ENCODE data around the gene GTF2H4. TPM values are rescaled to one million over a fixed set of nuclear protein-coding genes. Genes with fewer than 3 reads are reported as not detected.
A peak's percentile ranks its signal among the peaks of the same experiment; 100 is the strongest.

GTF2H4 gene
- polyA plus RNA-seq, 4 donors: 21.5 to 22.3 (median 22.1) TPM

DNA sequence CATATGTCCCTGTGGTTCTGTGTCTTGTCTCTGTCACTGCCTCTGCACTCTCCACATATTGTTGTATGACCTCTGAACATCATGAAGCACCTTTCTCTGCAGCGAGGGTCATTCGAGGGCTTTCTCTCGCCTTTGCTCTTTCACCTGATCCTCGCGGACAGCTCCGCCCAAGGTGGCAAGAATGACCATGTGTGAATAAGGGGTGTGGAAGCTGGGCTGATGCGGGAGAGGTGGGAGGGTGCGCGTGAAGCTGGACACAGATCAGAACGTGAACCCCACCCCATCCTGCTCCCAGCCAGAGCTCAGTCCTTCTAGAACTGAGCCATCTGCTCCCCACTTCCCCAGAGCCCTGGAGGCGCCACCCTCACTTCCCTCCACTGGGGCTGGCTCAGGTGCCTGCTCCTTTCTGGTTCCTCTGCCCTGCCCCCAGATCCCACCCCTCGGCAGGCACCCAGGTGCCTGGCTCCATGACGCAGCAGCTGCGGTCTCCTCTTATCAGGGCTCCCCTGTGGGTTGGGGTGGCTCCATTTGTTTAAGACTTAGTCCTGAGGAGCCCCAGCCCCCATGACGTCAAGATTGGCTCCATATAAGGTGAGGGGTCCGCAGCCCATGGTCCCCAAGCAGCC, 32.5 kb downstream of the GTF2H4 start, which contains the start of gene MUCL3:
TSS of gene MUCL3 (plus strand) at position 613 of the 626 bp plus-strand sequence. CDS start 27 bp downstream, outside the sequence.
- H3K27me3 ChIP-seq (ENCODE audit: control insufficient read depth in 3 of 3, insufficient read depth in 3 of 3, low read length in 3 of 3): peaks cover 0 to 5% (median 2%) of the 10 kb centered on the region in 3 donors
- H3K36me3 ChIP-seq (ENCODE audit: control insufficient read depth in 3 of 3, insufficient read depth in 2 of 3, low read depth in 1 of 3, low read length in 3 of 3): no peaks in the 10 kb centered on the region
- 15 to 57% (median 32%) methylated on average over 16 of the region's 16 CpGs for WGBS, 3 donors
- peak within 1 kb of the TSS in 1 of 3 donors; percentile 44 for H3K27ac ChIP-seq (ENCODE audit: low read depth in 1 of 3, low read length in 2 of 3)
- FAIRE-seq: no peak
- no peak within 1 kb of the TSS for H3K4me3 ChIP-seq (ENCODE audit: low read depth in 1 of 3, low read length in 3 of 3)
- H3K4me1 ChIP-seq (ENCODE audit: control insufficient read depth in 3 of 3, insufficient read depth in 2 of 3, low read depth in 1 of 3, low read length in 2 of 3): peaks cover 0 to 17% (median 6%) of the 10 kb centered on the region in 3 donors
- peak; percentile 22 to 74 for DNase-seq
- H3K9me3 ChIP-seq (ENCODE audit: control insufficient read depth in 2 of 2, insufficient read depth in 1 of 2, low read depth in 1 of 2, low read length in 1 of 2): no peaks in the 10 kb centered on the region

DNA sequence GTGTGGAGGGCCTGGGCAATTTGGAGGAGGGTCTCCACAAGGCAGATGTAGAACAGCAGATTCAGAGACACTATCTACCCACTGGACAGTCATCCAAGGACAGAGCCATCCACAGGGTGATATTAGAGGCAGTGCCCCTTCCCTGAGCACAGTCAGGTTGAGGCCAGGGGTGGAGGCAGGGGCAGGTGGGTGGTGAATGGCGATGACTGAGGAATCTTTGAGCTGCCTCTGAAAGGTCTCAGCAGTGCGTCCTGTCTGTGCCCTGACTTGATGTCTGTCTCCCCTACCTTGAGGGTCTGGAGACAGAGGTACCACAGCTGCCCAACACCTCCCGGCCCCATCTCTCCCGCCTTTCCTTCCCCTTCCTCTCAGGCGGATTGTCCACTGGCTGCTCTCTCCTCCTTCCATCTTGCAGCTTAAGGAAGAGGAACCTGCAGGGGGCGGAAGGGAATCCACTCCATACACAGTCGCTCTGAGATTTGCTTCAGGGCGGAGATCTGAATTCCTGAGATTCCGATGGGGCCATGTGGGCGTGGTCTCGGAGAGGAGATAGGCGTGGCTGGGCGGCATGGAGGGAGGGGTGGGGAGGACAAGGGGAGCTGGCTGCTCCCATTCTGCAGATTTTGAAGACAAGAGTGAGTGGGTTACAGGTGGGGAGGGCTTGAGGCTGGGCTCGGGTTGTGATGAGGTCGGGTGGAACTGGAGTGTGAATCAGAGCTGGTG, 34.5 kb downstream of the GTF2H4 start:
- DNase-seq: peak; percentile 86 to 88
- 7 to 15% (median 13%) methylated on average over 15 of the region's 15 CpGs for WGBS, 3 donors

DNA sequence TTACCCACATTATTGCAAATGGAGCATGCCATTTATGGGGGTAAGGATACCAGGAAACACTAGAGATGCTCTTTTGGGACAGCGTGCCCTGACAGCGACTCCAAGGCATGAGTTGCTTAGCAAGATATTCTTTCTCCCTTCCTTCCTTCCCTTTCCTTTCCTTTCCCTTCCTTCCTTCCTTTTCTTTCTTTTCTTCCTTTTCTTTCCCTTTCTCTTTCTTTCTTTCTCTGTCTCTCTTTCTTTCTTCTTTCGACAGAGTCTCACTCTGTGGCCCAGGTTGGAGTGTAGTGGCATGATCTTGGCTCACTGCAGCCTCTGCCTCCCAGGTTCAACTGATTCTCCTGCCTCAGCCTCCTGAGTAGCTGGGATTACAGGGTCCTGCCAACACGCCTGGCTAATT, 36.0 kb downstream of the GTF2H4 start:
- 87 to 93% (median 88%) methylated on average over 4 of the region's 4 CpGs for WGBS, 3 donors
- FAIRE-seq (no peak), DNase-seq (no peak)
- H3K9me3 ChIP-seq (ENCODE audit: control insufficient read depth in 2 of 2, insufficient read depth in 1 of 2, low read depth in 1 of 2, low read length in 1 of 2): no peaks in the 10 kb centered on the region
- no peak overlapping the region for H3K27ac ChIP-seq (ENCODE audit: low read depth in 1 of 3, low read length in 2 of 3)
- peaks cover 0 to 9% (median 5%) of the 10 kb centered on the region in 3 donors for H3K27me3 ChIP-seq (ENCODE audit: control insufficient read depth in 3 of 3, insufficient read depth in 3 of 3, low read length in 3 of 3)
- H3K36me3 ChIP-seq (ENCODE audit: control insufficient read depth in 3 of 3, insufficient read depth in 2 of 3, low read depth in 1 of 3, low read length in 3 of 3): no peaks in the 10 kb centered on the region
- no peak overlapping the region for H3K4me3 ChIP-seq (ENCODE audit: low read depth in 1 of 3, low read length in 3 of 3)
- peaks cover 0 to 23% (median 6%) of the 10 kb centered on the region in 3 donors for H3K4me1 ChIP-seq (ENCODE audit: control insufficient read depth in 3 of 3, insufficient read depth in 2 of 3, low read depth in 1 of 3, low read length in 2 of 3)

More for the DNA sequence above, 34.5 kb downstream of the GTF2H4 start:
- Histone ChIP-seq H3K36me3 (ENCODE audit: control insufficient read depth in 3 of 3, insufficient read depth in 2 of 3, low read depth in 1 of 3, low read length in 3 of 3) (no peaks in the 10 kb centered on the region), H3K4me1 (ENCODE audit: control insufficient read depth in 3 of 3, insufficient read depth in 2 of 3, low read depth in 1 of 3, low read length in 2 of 3) (peaks cover 0 to 17% (median 6%) of the 10 kb centered on the region in 3 donors), H3K27me3 (ENCODE audit: control insufficient read depth in 3 of 3, insufficient read depth in 3 of 3, low read length in 3 of 3) (peaks cover 0 to 9% (median 5%) of the 10 kb centered on the region in 3 donors), H3K4me3 (ENCODE audit: low read depth in 1 of 3, low read length in 3 of 3) (no peak overlapping the region), H3K27ac (ENCODE audit: low read depth in 1 of 3, low read length in 2 of 3) (no peak overlapping the region), H3K9me3 (ENCODE audit: control insufficient read depth in 2 of 2, insufficient read depth in 1 of 2, low read depth in 1 of 2, low read length in 1 of 2) (no peaks in the 10 kb centered on the region)
- FAIRE-seq: no peak

DNA sequence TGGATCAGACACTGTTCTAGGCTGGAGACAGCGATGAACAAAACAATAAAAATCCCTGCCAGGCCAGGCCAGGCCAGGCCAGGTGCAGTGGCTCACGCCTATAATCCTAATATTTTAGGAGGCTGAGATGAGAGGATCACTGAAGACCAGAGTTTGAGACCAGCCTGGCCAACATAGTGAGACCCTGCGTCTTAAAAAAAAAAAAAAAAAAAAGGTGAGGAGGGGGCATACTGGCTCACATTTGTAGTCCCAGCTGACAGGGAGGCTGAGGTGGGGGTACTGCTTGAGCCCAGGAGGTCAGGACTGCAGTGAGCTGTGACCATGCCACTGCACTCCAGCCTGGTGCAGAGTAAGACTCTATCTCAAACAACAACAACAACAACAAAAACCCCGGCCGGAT, 37.3 kb downstream of the GTF2H4 start:
- Histone ChIP-seq H3K36me3 (ENCODE audit: control insufficient read depth in 3 of 3, insufficient read depth in 2 of 3, low read depth in 1 of 3, low read length in 3 of 3) (no peaks in the 10 kb centered on the region), H3K4me3 (ENCODE audit: low read depth in 1 of 3, low read length in 3 of 3) (no peak overlapping the region), H3K9me3 (ENCODE audit: control insufficient read depth in 2 of 2, insufficient read depth in 1 of 2, low read depth in 1 of 2, low read length in 1 of 2) (no peaks in the 10 kb centered on the region), H3K27ac (ENCODE audit: low read depth in 1 of 3, low read length in 2 of 3) (no peak overlapping the region), H3K27me3 (ENCODE audit: control insufficient read depth in 3 of 3, insufficient read depth in 3 of 3, low read length in 3 of 3) (peaks cover 0 to 9% (median 5%) of the 10 kb centered on the region in 3 donors), H3K4me1 (ENCODE audit: control insufficient read depth in 3 of 3, insufficient read depth in 2 of 3, low read depth in 1 of 3, low read length in 2 of 3) (peaks cover 0 to 22% (median 6%) of the 10 kb centered on the region in 3 donors)
- no peak for DNase-seq
- WGBS, 3 donors: 86 to 93% (median 91%) methylated on average over 5 of the region's 5 CpGs
- FAIRE-seq: no peak

DNA sequence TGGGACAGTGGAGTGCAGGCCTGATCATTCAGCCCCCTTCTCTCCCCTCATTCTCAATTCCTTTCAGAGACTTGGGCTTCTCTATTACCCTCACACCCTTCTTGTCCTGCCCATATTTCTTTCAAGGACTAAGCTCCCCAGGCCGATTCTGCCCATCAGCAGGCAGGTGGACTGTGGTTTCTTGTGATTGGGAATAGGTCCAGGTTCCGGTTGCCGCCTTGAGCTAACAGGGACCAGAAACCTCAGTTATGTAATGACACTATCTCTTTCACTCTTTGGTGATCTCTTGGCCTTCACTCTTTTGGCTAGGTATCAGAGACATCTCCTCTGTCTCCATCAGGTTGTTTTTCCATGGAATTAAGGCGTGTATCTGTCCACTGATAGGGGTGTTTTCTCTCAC, 39.2 kb downstream of the GTF2H4 start:
- no peak for FAIRE-seq
- peaks cover 0 to 15% (median 0%) of the 10 kb centered on the region in 3 donors for H3K4me1 ChIP-seq (ENCODE audit: control insufficient read depth in 3 of 3, insufficient read depth in 2 of 3, low read depth in 1 of 3, low read length in 2 of 3)
- no peak overlapping the region for H3K27ac ChIP-seq (ENCODE audit: low read depth in 1 of 3, low read length in 2 of 3)
- peaks cover 0 to 5% of the 10 kb centered on the region in 2 donors for H3K9me3 ChIP-seq (ENCODE audit: control insufficient read depth in 2 of 2, insufficient read depth in 1 of 2, low read depth in 1 of 2, low read length in 1 of 2)
- no peak overlapping the region for H3K4me3 ChIP-seq (ENCODE audit: low read depth in 1 of 3, low read length in 3 of 3)
- 32 to 76% (median 50%) methylated on average over 4 of the region's 4 CpGs for WGBS, 3 donors
- H3K36me3 ChIP-seq (ENCODE audit: control insufficient read depth in 3 of 3, insufficient read depth in 2 of 3, low read depth in 1 of 3, low read length in 3 of 3): no peaks in the 10 kb centered on the region
- peaks cover 0 to 26% (median 4%) of the 10 kb centered on the region in 3 donors for H3K27me3 ChIP-seq (ENCODE audit: control insufficient read depth in 3 of 3, insufficient read depth in 3 of 3, low read length in 3 of 3)
- no peak for DNase-seq

DNA sequence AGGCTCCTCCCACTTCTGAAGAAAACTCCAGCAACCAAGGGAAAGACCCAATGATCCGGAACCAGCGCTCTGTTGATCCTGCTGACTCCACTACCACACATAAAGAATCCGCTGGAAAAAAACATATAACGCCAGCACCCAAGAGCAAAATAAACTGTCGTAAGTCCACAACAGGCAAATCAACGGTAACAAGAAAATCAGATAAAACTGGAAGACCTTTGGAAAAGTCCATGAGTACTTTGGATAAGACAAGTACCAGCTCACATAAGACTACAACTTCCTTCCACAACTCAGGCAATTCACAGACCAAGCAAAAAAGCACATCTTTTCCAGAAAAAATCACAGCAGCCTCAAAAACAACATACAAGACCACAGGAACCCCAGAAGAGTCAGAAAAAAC, 40.8 kb downstream of the GTF2H4 start:
- FAIRE-seq (no peak), DNase-seq (peak; percentile 34 to 59)
- Histone ChIP-seq H3K36me3 (ENCODE audit: control insufficient read depth in 3 of 3, insufficient read depth in 2 of 3, low read depth in 1 of 3, low read length in 3 of 3) (no peaks in the 10 kb centered on the region), H3K4me1 (ENCODE audit: control insufficient read depth in 3 of 3, insufficient read depth in 2 of 3, low read depth in 1 of 3, low read length in 2 of 3) (peaks cover 0 to 8% (median 0%) of the 10 kb centered on the region in 3 donors), H3K27me3 (ENCODE audit: control insufficient read depth in 3 of 3, insufficient read depth in 3 of 3, low read length in 3 of 3) (peaks cover 0 to 24% (median 9%) of the 10 kb centered on the region in 3 donors), H3K4me3 (ENCODE audit: low read depth in 1 of 3, low read length in 3 of 3) (no peak overlapping the region), H3K9me3 (ENCODE audit: control insufficient read depth in 2 of 2, insufficient read depth in 1 of 2, low read depth in 1 of 2, low read length in 1 of 2) (peaks cover 0 to 5% of the 10 kb centered on the region in 2 donors), H3K27ac (ENCODE audit: low read depth in 1 of 3, low read length in 2 of 3) (no peak overlapping the region)
- 46 to 76% (median 58%) methylated on average over 6 of the region's 6 CpGs for WGBS, 3 donors

DNA sequence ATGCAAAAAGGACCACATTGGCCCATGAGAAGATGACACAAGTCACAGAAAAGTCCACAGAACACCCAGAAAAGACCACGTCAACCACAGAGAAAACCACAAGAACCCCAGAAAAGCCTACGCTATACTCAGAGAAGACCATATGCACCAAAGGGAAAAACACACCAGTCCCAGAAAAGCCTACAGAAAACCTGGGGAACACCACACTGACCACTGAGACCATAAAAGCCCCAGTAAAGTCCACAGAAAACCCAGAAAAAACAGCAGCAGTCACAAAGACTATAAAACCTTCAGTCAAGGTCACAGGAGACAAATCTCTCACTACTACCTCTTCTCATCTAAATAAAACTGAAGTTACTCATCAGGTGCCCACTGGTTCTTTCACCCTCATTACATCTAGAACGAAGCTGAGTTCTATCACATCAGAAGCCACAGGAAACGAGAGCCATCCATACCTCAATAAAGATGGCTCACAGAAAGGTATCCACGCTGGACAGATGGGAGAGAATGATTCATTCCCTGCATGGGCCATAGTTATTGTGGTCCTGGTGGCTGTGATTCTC, 44.0 kb downstream of the GTF2H4 start:
- DNase-seq (no peak), FAIRE-seq (no peak)
- Histone ChIP-seq H3K4me3 (ENCODE audit: low read depth in 1 of 3, low read length in 3 of 3) (no peak overlapping the region), H3K4me1 (ENCODE audit: control insufficient read depth in 3 of 3, insufficient read depth in 2 of 3, low read depth in 1 of 3, low read length in 2 of 3) (peaks cover 0 to 20% (median 3%) of the 10 kb centered on the region in 3 donors), H3K36me3 (ENCODE audit: control insufficient read depth in 3 of 3, insufficient read depth in 2 of 3, low read depth in 1 of 3, low read length in 3 of 3) (no peaks in the 10 kb centered on the region), H3K27me3 (ENCODE audit: control insufficient read depth in 3 of 3, insufficient read depth in 3 of 3, low read length in 3 of 3) (peaks cover 0 to 40% (median 6%) of the 10 kb centered on the region in 3 donors), H3K9me3 (ENCODE audit: control insufficient read depth in 2 of 2, insufficient read depth in 1 of 2, low read depth in 1 of 2, low read length in 1 of 2) (peaks cover 0 to 5% of the 10 kb centered on the region in 2 donors), H3K27ac (ENCODE audit: low read depth in 1 of 3, low read length in 2 of 3) (no peak overlapping the region)
- WGBS, 3 donors: 75 to 90% (median 76%) methylated on average over 5 of the region's 5 CpGs

DNA sequence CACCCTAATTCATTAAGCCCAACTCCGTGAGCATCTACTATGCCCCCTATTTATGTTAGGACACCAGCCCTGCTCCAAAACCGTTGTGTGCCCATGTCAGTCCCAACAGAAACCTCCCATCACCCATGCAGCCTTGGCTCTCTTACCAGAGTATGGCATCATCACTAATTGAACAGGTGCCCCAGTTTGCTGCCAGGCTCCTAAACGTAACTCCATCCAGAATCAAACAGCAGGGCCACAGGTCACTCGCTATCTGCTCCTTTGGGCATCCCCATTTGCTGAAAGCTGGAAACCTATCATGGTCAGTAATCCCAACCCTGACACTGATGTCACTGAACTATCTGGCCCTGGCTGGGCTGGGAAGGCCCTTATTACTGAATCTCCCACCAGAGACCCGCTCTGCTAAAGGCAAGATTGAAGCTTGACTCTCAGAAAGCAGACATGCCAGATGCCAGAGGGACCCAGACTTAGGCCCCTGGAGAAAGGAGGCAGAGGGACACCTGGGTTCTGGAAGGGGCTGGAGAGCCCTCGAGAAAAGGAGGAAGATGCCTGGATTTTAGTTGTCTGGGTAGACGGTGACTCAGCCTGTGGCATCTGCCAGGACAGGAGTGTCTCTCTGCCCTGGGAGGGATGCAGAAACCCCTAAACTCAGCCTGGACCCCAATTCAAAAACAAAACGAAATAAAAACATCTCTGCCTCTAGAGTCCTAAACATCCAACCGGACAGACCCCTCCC, 46.8 kb downstream of the GTF2H4 start:
- Histone ChIP-seq H3K4me3 (ENCODE audit: low read depth in 1 of 3, low read length in 3 of 3) (peak overlapping the region in 2 of 3 donors; percentile 29 to 50), H3K9me3 (ENCODE audit: control insufficient read depth in 2 of 2, insufficient read depth in 1 of 2, low read depth in 1 of 2, low read length in 1 of 2) (peaks cover 0 to 5% of the 10 kb centered on the region in 2 donors), H3K27ac (ENCODE audit: low read depth in 1 of 3, low read length in 2 of 3) (peak overlapping the region in 1 of 3 donors; percentile 12), H3K4me1 (ENCODE audit: control insufficient read depth in 3 of 3, insufficient read depth in 2 of 3, low read depth in 1 of 3, low read length in 2 of 3) (peaks cover 0 to 12% (median 3%) of the 10 kb centered on the region in 3 donors), H3K27me3 (ENCODE audit: control insufficient read depth in 3 of 3, insufficient read depth in 3 of 3, low read length in 3 of 3) (peaks cover 0 to 42% (median 6%) of the 10 kb centered on the region in 3 donors), H3K36me3 (ENCODE audit: control insufficient read depth in 3 of 3, insufficient read depth in 2 of 3, low read depth in 1 of 3, low read length in 3 of 3) (no peaks in the 10 kb centered on the region)
- 23 to 52% (median 39%) methylated on average over 9 of the region's 9 CpGs for WGBS, 3 donors
- DNase-seq: peak in 1 of 2 donors; percentile 12
- FAIRE-seq: no peak

All from small intestine (tissue), 7 donors.